Kidney epithelial cell (primary cell): ENCODE results near the gene OVOL1. TPM values are rescaled to one million over a fixed set of nuclear protein-coding genes. Genes with fewer than 3 reads are reported as not detected.

Source experiments
- DNase-seq: peaks from one replicate; pipeline ENCODE4 v3.0.0-alpha.2; 2010; ENCODE audit warnings: low read depth
- H3K27me3 ChIP-seq: 2 replicates; pipeline ENCODE4 v1.6.0; 2011; ENCODE audit warnings: low read length; ENCODE audit not compliant: control insufficient read depth, insufficient read depth
- H3K36me3 ChIP-seq: 2 replicates; pipeline ENCODE4 v1.5.1; 2011; ENCODE audit warnings: low read length; ENCODE audit not compliant: control insufficient read depth, insufficient read depth
- H3K4me3 ChIP-seq: 2 replicates; pipeline ENCODE4 v1.5.1; 2011; ENCODE audit warnings: low read depth, mild to moderate bottlenecking, control low read depth, low read length
- total RNA-seq: library from RNA; depleted of rRNA; stranded (reverse); fragments of >200 nt; gene quantifications from 2 replicates; pipeline ENCODE4 v1.2.3, GENCODE V29; 2015
- TF ChIP-seq, protein P1 (sequence below): IDR thresholded peaks from 2 replicates; pipeline ENCODE4 v1.5.1; 2011; ENCODE audit warnings: mild to moderate bottlenecking, moderate library complexity, low read length, control low read depth, inconsistent platforms; ENCODE audit not compliant: insufficient read depth, poor library complexity, severe bottlenecking

Gene OVOL1
- total RNA-seq, 1 donor from 2014 or later: 17.8 TPM

DNA sequence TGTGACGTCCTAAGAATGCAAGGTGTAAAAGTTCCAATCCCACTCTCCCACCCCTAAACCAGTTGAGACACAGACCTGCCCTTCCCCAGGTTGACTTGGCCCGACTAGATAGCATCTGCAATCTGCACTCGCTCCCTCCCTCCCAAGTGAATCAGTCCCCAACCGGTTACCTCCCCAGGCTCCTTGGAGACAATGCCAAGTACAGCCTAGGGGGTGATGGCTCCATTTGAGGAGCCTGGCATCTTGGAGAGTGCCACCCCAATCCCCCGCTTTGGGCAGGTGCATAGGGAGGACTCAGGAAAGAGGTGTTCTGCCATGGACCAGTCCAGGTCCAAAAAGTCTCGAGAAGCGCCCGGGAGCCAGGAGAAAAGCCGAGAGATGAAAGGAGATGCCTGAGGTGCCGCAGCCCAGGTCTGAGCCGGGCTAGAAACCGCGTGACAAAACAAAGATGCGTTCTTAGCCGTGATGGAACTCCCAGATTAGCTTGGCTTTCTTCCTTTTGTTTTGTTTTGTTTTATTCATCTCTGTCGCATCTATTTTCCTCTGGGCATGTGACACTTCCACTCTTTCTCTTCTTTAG, 28.2 kb downstream of the OVOL1 start:
- DNase-seq: no peak
- Histone ChIP-seq H3K36me3 (no peaks in the 10 kb centered on the region), H3K4me3 (no peak overlapping the region), H3K27me3 (peaks cover 6% of the 10 kb centered on the region)
- TF ChIP-seq, protein P1, sequence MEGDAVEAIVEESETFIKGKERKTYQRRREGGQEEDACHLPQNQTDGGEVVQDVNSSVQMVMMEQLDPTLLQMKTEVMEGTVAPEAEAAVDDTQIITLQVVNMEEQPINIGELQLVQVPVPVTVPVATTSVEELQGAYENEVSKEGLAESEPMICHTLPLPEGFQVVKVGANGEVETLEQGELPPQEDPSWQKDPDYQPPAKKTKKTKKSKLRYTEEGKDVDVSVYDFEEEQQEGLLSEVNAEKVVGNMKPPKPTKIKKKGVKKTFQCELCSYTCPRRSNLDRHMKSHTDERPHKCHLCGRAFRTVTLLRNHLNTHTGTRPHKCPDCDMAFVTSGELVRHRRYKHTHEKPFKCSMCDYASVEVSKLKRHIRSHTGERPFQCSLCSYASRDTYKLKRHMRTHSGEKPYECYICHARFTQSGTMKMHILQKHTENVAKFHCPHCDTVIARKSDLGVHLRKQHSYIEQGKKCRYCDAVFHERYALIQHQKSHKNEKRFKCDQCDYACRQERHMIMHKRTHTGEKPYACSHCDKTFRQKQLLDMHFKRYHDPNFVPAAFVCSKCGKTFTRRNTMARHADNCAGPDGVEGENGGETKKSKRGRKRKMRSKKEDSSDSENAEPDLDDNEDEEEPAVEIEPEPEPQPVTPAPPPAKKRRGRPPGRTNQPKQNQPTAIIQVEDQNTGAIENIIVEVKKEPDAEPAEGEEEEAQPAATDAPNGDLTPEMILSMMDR: no peak

DNA sequence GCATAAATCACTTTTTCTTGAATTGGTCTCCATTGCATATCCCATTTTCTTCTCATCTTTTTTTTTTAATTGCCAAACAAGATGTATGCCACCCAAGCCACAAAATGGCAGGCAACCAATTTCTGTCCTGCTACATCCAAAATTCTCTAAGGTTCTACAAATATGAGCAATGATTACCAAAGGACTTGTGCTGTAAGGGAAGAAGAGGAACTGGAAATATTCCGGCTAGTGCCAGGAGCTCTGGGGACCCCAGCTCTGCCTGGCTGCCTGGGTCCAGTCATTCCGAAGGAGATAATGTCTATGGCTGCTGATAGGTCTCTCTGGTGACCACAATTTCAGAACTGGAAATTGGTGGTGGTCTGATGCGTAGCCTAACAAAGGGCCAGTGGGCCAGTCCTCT, 29.8 kb downstream of the OVOL1 start:
- no peaks in the 10 kb centered on the region for H3K36me3 ChIP-seq

DNA sequence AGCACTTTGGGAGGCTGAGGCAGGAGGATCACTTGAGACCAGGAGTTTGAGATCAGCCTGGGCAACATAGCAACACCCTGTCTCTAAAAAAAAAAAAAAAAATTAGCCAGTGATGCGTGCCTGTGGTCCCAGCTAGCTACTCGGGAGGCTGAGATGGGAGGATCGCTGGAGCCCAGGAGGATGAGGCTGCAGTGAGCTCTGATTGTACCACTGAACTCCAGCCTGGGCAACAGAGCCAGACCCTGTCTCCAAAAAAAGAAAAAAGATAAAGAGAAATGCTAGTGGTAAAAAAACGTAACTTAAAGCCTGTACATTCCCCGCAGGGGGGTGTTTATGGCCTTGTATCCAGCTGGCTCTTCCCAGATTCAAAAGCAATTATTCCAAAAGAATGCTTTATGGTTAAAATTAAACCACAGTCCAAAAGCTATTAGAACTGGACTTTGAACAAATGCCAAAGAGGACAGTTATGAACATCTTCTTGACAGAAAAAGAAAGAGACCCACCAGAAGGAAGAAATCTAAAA, 30.5 kb downstream of the OVOL1 start:
- no peaks in the 10 kb centered on the region for H3K36me3 ChIP-seq
- H3K27me3 ChIP-seq: no peaks in the 10 kb centered on the region
- H3K4me3 ChIP-seq: peak overlapping the region; percentile 61
- DNase-seq: no peak
- TF ChIP-seq, protein P1: no peak

More for the DNA sequence above, 29.8 kb downstream of the OVOL1 start:
- Histone ChIP-seq H3K4me3 (no peak overlapping the region), H3K27me3 (peaks cover 5% of the 10 kb centered on the region)
- no peak for DNase-seq
- TF ChIP-seq, protein P1: no peak

DNA sequence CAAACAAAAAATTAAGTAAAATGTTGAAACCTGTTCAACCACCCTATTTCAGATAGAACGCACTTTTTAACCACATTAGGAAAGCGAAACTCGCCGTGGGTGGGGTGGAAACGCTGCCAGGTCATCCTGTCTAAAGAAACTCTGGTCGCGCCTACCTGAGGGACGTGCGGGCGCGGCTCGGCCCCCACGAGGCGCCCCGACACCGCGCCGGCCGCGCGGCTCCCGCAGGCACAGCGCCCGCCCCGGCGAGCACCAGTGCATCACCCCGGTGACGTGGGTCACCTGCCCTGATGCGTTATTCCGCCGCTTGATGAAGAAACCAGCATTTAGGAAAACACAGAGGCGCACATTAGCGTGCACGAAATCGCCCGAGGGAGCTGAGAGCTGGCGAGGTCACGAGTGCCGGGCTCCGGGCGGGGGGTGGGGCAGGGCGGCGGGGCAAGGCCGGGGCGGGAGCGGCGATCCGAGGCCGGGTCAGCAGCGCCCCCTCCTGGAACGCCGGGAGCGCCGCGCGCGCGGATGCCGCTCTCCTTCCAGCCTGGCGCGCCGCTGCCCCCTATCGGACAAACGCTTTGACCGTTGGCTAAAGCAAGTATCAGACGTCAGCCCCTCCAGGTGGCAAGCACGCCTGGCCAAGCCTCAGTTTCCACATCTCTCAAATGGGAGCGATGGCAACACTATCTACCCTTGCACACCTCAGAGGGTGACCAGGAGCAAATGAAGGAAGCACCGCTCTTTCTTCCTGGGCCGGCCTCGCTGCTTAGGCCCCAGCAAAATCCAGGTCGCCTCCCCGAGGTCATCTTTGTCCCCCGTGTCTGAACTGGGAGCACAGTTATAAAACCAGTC, 31.2 kb downstream of the OVOL1 start:
- no peaks in the 10 kb centered on the region for H3K36me3 ChIP-seq
- peak; percentile 41 for DNase-seq
- H3K27me3 ChIP-seq: no peaks in the 10 kb centered on the region
- H3K4me3 ChIP-seq: peak overlapping the region; percentile 61
- TF ChIP-seq, protein P1: peak; percentile 94

DNA sequence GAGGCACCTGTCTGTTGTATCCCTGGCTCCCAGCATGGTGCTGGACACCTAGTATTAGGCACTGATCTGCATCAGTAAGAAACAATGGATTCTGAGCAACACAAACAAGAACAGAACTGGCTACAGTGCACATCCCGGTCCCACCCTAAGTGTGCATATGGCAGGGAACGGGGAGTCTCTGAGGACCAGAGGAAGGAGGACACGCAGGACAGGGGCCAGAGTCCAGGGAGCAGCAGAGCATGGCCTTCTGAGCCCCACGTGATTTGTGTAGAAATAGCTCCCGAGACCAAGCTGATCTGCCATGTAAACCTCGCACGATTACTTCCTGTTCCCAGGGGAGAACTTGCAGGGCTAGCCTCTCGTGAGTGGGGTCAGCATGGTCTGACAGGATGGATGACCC, 34.2 kb downstream of the OVOL1 start:
- TF ChIP-seq, protein P1: no peak
- H3K27me3 ChIP-seq: no peaks in the 10 kb centered on the region
- H3K36me3 ChIP-seq: no peaks in the 10 kb centered on the region
- H3K4me3 ChIP-seq: no peak overlapping the region
- no peak for DNase-seq
